ENCODE data around the gene SIGMAR1.

DNA sequence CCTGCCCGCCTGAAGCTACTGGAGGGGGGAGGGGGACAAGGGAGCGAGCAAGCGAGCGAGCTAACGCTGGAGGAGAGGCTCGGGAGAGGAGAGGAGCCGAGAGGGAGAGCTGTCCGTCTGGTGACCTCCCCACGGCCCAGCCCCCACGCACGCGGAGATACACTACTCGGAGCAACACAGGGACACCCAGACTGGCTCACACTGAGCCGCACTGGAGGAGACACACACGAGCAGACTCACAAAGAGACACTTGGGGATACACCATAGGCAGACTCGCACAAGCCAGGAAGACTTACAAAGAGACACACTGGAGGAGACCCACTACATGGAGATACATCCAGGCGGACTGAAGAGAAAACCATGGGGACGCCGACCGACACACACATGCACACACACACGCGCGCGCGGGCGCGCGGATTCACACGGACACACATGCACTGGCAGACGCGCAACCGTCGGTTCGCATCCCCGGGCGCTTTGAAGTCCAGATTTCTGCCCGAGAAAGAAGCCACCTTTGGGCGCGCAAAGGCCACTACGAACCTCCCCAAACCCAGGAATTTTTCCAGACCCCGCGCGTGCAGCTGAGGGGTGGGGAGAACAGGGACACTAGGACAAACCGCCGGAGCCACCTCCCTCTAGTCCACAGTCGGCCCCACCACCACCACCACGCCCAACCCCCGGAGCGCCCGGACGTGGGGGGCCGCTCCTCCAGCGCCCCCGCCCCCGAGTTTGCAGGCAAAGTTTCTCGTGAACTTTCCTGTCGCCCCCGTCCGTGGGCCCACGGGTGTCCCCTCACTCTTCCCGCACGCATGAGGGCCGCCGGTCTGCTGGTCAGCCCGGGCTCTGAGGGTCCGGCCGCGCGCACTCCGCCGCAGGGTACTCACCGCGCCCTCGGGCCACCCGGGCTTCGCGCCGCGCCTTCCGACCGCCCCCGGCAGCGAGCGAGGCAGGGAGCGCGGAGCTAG is 48.6 kb downstream of the SIGMAR1 start:
- TF ChIP-seq ARNTL (CRISPR knock-in tag; IDR thresholded peaks at IDR 0.05; ENCODE audit: borderline replicate concordance, low read depth) (no peak), GLIS3 (CRISPR knock-in tag; IDR thresholded peaks at IDR 0.05) (no peak), ZNF8 (CRISPR knock-in tag; IDR thresholded peaks at IDR 0.05) (no peak), OSR1 (CRISPR knock-in tag; IDR thresholded peaks at IDR 0.05) (no peak), PPARA (CRISPR knock-in tag; IDR thresholded peaks at IDR 0.05; ENCODE audit: borderline replicate concordance) (no peak), SNAI2 (CRISPR knock-in tag; IDR thresholded peaks at IDR 0.05) (no peak)
- TF ChIP-seq, protein P1, sequence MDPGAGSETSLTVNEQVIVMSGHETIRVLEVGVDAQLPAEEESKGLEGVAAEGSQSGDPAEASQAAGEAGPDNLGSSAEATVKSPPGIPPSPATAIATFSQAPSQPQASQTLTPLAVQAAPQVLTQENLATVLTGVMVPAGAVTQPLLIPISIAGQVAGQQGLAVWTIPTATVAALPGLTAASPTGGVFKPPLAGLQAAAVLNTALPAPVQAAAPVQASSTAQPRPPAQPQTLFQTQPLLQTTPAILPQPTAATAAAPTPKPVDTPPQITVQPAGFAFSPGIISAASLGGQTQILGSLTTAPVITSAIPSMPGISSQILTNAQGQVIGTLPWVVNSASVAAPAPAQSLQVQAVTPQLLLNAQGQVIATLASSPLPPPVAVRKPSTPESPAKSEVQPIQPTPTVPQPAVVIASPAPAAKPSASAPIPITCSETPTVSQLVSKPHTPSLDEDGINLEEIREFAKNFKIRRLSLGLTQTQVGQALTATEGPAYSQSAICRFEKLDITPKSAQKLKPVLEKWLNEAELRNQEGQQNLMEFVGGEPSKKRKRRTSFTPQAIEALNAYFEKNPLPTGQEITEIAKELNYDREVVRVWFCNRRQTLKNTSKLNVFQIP (CRISPR knock-in tag; IDR thresholded peaks at IDR 0.05; ENCODE audit: borderline replicate concordance, low read depth) = no peak
- TF ChIP-seq, protein P2, sequence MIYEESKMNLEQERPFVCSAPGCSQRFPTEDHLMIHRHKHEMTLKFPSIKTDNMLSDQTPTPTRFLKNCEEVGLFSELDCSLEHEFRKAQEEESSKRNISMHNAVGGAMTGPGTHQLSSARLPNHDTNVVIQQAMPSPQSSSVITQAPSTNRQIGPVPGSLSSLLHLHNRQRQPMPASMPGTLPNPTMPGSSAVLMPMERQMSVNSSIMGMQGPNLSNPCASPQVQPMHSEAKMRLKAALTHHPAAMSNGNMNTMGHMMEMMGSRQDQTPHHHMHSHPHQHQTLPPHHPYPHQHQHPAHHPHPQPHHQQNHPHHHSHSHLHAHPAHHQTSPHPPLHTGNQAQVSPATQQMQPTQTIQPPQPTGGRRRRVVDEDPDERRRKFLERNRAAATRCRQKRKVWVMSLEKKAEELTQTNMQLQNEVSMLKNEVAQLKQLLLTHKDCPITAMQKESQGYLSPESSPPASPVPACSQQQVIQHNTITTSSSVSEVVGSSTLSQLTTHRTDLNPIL (CRISPR knock-in tag; IDR thresholded peaks at IDR 0.05; ENCODE audit: low read depth) = no peak
- TF ChIP-seq, protein P3, sequence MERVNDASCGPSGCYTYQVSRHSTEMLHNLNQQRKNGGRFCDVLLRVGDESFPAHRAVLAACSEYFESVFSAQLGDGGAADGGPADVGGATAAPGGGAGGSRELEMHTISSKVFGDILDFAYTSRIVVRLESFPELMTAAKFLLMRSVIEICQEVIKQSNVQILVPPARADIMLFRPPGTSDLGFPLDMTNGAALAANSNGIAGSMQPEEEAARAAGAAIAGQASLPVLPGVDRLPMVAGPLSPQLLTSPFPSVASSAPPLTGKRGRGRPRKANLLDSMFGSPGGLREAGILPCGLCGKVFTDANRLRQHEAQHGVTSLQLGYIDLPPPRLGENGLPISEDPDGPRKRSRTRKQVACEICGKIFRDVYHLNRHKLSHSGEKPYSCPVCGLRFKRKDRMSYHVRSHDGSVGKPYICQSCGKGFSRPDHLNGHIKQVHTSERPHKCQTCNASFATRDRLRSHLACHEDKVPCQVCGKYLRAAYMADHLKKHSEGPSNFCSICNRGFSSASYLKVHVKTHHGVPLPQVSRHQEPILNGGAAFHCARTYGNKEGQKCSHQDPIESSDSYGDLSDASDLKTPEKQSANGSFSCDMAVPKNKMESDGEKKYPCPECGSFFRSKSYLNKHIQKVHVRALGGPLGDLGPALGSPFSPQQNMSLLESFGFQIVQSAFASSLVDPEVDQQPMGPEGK (CRISPR knock-in tag; IDR thresholded peaks at IDR 0.05; ENCODE audit: borderline replicate concordance) = no peak
- TF ChIP-seq, protein P4, sequence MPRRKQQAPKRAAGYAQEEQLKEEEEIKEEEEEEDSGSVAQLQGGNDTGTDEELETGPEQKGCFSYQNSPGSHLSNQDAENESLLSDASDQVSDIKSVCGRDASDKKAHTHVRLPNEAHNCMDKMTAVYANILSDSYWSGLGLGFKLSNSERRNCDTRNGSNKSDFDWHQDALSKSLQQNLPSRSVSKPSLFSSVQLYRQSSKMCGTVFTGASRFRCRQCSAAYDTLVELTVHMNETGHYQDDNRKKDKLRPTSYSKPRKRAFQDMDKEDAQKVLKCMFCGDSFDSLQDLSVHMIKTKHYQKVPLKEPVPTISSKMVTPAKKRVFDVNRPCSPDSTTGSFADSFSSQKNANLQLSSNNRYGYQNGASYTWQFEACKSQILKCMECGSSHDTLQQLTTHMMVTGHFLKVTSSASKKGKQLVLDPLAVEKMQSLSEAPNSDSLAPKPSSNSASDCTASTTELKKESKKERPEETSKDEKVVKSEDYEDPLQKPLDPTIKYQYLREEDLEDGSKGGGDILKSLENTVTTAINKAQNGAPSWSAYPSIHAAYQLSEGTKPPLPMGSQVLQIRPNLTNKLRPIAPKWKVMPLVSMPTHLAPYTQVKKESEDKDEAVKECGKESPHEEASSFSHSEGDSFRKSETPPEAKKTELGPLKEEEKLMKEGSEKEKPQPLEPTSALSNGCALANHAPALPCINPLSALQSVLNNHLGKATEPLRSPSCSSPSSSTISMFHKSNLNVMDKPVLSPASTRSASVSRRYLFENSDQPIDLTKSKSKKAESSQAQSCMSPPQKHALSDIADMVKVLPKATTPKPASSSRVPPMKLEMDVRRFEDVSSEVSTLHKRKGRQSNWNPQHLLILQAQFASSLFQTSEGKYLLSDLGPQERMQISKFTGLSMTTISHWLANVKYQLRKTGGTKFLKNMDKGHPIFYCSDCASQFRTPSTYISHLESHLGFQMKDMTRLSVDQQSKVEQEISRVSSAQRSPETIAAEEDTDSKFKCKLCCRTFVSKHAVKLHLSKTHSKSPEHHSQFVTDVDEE (CRISPR knock-in tag; IDR thresholded peaks at IDR 0.05) = no peak
